ENCODE measurements around the gene MRPL37. TPM values are rescaled to one million over a fixed set of nuclear protein-coding genes. Genes with fewer than 3 reads are reported as not detected.

The MRPL37 gene
- total and polyA plus RNA-seq, 12 donors: 33.0 to 97.4 (median 88.7) TPM

DNA sequence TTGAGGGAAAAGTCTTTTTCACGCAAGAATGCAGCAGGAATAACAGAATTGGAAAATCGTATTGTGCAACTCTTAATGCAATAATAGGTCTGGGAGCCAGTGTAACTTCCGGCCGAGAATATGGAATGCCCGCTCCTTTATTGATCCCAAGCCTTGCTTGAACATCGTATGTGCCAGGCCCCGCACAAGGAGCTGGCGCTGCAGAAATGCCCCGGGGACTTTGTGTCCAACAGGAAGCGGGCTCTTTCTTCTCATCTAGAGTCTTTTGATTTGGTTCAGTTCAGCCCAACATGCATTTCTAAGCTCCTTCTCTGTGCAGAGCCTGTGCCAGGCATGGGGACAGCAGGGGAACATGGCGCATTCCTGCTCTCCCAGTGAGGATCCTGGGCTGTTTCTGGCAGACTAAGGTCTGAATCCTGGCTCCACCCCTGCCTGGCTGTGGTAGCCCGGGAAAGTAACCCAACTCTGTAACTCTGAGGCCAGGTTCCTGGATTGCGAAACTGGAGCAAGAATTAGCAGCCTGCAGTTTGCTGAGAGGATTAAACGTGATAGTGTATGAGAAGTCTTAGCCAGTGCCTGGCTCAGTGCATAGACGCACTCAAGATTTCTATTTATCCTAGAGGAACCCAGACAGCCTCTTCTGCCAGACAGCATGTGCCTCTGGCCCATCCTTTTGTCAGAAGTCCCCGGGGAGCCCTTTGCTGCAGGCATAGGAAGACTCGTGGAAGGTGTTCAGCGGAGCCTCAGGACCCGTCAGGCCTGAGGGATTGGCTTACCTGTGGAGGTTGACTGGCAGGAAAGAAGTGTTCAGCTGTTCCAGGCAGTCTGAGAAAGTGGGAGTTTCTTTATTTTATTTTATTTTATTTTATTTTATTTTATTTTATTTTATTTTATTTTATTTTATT, 46.2 kb upstream of the MRPL37 start:
- 62 to 68% methylated on average over 19 of the region's 19 CpGs for WGBS, 2 donors

DNA sequence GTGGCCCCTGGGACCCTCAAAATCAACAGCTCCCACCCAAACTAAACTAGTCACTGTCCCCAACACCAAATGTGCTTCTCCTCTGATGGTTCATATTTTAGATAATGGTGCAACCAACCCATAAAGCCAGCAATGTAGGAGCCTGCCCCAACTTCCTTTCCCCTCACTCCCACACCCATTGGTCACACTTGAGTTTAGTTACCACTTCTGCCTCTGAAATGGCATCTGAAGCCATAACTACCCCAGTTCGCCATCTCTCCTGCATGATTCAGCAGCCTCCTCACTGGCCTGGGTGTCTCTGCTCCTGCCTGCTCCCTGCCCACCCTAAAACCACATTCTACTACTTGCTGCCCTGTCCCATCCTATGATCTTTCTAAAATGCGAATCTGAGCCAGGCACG, 43.8 kb upstream of the MRPL37 start:
- TF ChIP-seq, protein P1, sequence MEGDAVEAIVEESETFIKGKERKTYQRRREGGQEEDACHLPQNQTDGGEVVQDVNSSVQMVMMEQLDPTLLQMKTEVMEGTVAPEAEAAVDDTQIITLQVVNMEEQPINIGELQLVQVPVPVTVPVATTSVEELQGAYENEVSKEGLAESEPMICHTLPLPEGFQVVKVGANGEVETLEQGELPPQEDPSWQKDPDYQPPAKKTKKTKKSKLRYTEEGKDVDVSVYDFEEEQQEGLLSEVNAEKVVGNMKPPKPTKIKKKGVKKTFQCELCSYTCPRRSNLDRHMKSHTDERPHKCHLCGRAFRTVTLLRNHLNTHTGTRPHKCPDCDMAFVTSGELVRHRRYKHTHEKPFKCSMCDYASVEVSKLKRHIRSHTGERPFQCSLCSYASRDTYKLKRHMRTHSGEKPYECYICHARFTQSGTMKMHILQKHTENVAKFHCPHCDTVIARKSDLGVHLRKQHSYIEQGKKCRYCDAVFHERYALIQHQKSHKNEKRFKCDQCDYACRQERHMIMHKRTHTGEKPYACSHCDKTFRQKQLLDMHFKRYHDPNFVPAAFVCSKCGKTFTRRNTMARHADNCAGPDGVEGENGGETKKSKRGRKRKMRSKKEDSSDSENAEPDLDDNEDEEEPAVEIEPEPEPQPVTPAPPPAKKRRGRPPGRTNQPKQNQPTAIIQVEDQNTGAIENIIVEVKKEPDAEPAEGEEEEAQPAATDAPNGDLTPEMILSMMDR (IDR thresholded peaks at IDR 0.05): no peak
- no peaks in the 10 kb centered on the region for H3K9me3 ChIP-seq
- H3K4me3 ChIP-seq: no peak overlapping the region
- no peaks in the 10 kb centered on the region for H3K27me3 ChIP-seq
- H3K36me3 ChIP-seq: no peaks in the 10 kb centered on the region
- intact Hi-C loops (cut with DNase I): no loop called here
- DNase-seq (no peak), ATAC-seq (no peak)
- no peak overlapping the region for H3K27ac ChIP-seq
- peaks cover 0 to 17% (median 8%) of the 10 kb centered on the region in 9 donors for H3K4me1 ChIP-seq
- WGBS, 2 donors: 91 to 96% methylated on average over 3 of the region's 3 CpGs

More for the DNA sequence above, 46.2 kb upstream of the MRPL37 start:
- no peaks in the 10 kb centered on the region for H3K9me3 ChIP-seq
- no peaks in the 10 kb centered on the region for H3K27me3 ChIP-seq
- DNase-seq (peak in 1 of 2 donors; percentile 31), ATAC-seq (peak in 7 of 8 donors; percentile 39 to 87 (median 72))
- H3K36me3 ChIP-seq: no peaks in the 10 kb centered on the region
- H3K4me3 ChIP-seq: no peak overlapping the region
- intact Hi-C loops (cut with DNase I): no loop called here
- H3K4me1 ChIP-seq: peaks cover 0 to 11% (median 4%) of the 10 kb centered on the region in 9 donors
- H3K27ac ChIP-seq: peak overlapping the region in 1 of 10 donors; percentile 7
- TF ChIP-seq, protein P1 (IDR thresholded peaks at IDR 0.05): no peak

- H3K27me3 ChIP-seq: no peaks in the 10 kb centered on the region
- H3K36me3 ChIP-seq: no peaks in the 10 kb centered on the region
- TF ChIP-seq, protein P1 (IDR thresholded peaks at IDR 0.05): no peak
- no peaks in the 10 kb centered on the region for H3K9me3 ChIP-seq
- no peak for DNase-seq
- ATAC-seq: no peak
- H3K4me1 ChIP-seq: peaks cover 0 to 17% (median 8%) of the 10 kb centered on the region in 9 donors
- H3K4me3 ChIP-seq: no peak overlapping the region
- intact Hi-C loops (cut with DNase I): no loop called here
- 89 to 96% methylated on average over 7 of the region's 7 CpGs for WGBS, 2 donors
- no peak overlapping the region for H3K27ac ChIP-seq
Observed at GRCh38 chr1:54156986-54157385, 43.0 kb upstream of the MRPL37 start.

GRCh38 chr1:54157401-54157800, 42.6 kb upstream of the MRPL37 start:
- H3K4me1 ChIP-seq: peaks cover 0 to 17% (median 8%) of the 10 kb centered on the region in 9 donors
- H3K36me3 ChIP-seq: no peaks in the 10 kb centered on the region
- WGBS, 2 donors: 86 to 94% methylated on average over 6 of the region's 6 CpGs
- no peak for ATAC-seq
- TF ChIP-seq, protein P1 (IDR thresholded peaks at IDR 0.05): no peak
- H3K4me3 ChIP-seq: no peak overlapping the region
- intact Hi-C loops (cut with DNase I): no loop called here
- no peak overlapping the region for H3K27ac ChIP-seq
- no peaks in the 10 kb centered on the region for H3K9me3 ChIP-seq
- no peaks in the 10 kb centered on the region for H3K27me3 ChIP-seq
- no peak for DNase-seq

Measured in heart right ventricle (tissue), 16 donors.